Calu3 (cell line): ENCODE data around the gene IFT74. TPM values are rescaled to one million over a fixed set of nuclear protein-coding genes. Genes with fewer than 3 reads are reported as not detected.

Experiments used
- BruUV-seq: library from RNA; stranded (reverse); fragments of 400-500 nt; replicated peaks from 2 replicates; lab custom pipeline; 2021; lab: Mats Ljungman, UMichigan
- CTCF ChIA-PET: fragments of 300-600 bp; sonication (Branson Sonifier 250); formaldehyde crosslinking; loops from one replicate; lab custom pipeline; 2022; ENCODE audit warnings: antibody characterized with exemption; lab: Charles Lee
- DNase-seq: peaks from one replicate; pipeline ENCODE4 v3.0.0; 2022
- H3K27ac Mint-ChIP-seq: one replicate; pipeline ENCODE4 v1.8.0; 2022; ENCODE audit warnings: mixed read lengths; ENCODE audit not compliant: unreplicated experiment
- H3K27me3 Mint-ChIP-seq: one replicate; pipeline ENCODE4 v1.8.0; 2022; ENCODE audit warnings: mixed read lengths; ENCODE audit not compliant: unreplicated experiment
- H3K36me3 Mint-ChIP-seq: one replicate; pipeline ENCODE4 v1.8.0; 2022; ENCODE audit warnings: mild to moderate bottlenecking, moderate library complexity, mixed read lengths; ENCODE audit not compliant: insufficient read depth, unreplicated experiment
- H3K4me1 Mint-ChIP-seq: one replicate; pipeline ENCODE4 v1.8.0; 2022; ENCODE audit warnings: mild to moderate bottlenecking, low read depth, mixed read lengths; ENCODE audit not compliant: unreplicated experiment
- H3K4me3 Mint-ChIP-seq: one replicate; pipeline ENCODE4 v1.8.0; 2022; ENCODE audit warnings: mild to moderate bottlenecking, low read depth, moderate library complexity, mixed read lengths; ENCODE audit not compliant: unreplicated experiment
- H3K9me3 Mint-ChIP-seq: one replicate; pipeline ENCODE4 v1.8.0; 2022; ENCODE audit warnings: low read depth, mixed read lengths; ENCODE audit not compliant: unreplicated experiment
- intact Hi-C: fragments of 100-400 bp; cut with micrococcal nuclease; formaldehyde crosslinking; loops from one replicate; pipeline ENCODE4 v1.10.0; 2022; ENCODE audit not compliant: unreplicated experiment
- total RNA-seq: library from RNA; stranded (reverse); gene quantifications from 2 replicates; pipeline ENCODE4 v1.2.3, GENCODE V29; 2022
- TF ChIP-seq, protein P1 (sequence below): fragments of 200-600 bp; IDR thresholded peaks from one replicate; pipeline ENCODE4 v1.8.0; 2022; ENCODE audit warnings: antibody characterized with exemption; ENCODE audit not compliant: unreplicated experiment

IFT74 gene
- total RNA-seq, 1 experiment from 2014 or later = 7.3 TPM

DNA sequence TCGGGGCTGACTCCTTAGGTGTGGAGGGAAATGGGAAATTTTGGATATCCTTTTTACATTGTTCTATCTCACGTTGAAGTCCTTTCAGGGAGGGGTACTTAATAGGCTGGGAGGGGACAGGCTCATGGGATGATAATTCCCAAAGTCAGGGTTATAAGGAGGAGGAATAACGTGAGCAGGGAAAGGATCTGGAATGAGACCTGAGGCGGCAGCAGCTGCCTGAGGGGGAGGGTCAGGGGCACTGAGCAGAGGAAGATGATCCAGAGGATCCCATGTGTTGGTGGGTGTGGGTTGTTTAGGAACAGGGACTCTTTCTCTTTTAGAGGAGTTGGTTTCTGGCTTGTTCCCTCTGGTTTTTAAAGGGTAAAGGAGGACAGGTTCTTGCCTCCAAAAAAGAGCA, 18.7 kb downstream of the IFT74 start:
- no peaks in the 10 kb centered on the region for H3K4me1 Mint-ChIP-seq
- no TSS peak for BruUV-seq
- intact Hi-C loops = no loop called here
- DNase-seq = no peak
- no peaks in the 10 kb centered on the region for H3K27me3 Mint-ChIP-seq
- no peak overlapping the region for H3K4me3 Mint-ChIP-seq
- no peaks in the 10 kb centered on the region for H3K9me3 Mint-ChIP-seq
- no peaks in the 10 kb centered on the region for H3K36me3 Mint-ChIP-seq
- CTCF ChIA-PET = no interaction called here
- TF ChIP-seq, protein P1, sequence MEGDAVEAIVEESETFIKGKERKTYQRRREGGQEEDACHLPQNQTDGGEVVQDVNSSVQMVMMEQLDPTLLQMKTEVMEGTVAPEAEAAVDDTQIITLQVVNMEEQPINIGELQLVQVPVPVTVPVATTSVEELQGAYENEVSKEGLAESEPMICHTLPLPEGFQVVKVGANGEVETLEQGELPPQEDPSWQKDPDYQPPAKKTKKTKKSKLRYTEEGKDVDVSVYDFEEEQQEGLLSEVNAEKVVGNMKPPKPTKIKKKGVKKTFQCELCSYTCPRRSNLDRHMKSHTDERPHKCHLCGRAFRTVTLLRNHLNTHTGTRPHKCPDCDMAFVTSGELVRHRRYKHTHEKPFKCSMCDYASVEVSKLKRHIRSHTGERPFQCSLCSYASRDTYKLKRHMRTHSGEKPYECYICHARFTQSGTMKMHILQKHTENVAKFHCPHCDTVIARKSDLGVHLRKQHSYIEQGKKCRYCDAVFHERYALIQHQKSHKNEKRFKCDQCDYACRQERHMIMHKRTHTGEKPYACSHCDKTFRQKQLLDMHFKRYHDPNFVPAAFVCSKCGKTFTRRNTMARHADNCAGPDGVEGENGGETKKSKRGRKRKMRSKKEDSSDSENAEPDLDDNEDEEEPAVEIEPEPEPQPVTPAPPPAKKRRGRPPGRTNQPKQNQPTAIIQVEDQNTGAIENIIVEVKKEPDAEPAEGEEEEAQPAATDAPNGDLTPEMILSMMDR = no peak
- no peak overlapping the region for H3K27ac Mint-ChIP-seq

DNA sequence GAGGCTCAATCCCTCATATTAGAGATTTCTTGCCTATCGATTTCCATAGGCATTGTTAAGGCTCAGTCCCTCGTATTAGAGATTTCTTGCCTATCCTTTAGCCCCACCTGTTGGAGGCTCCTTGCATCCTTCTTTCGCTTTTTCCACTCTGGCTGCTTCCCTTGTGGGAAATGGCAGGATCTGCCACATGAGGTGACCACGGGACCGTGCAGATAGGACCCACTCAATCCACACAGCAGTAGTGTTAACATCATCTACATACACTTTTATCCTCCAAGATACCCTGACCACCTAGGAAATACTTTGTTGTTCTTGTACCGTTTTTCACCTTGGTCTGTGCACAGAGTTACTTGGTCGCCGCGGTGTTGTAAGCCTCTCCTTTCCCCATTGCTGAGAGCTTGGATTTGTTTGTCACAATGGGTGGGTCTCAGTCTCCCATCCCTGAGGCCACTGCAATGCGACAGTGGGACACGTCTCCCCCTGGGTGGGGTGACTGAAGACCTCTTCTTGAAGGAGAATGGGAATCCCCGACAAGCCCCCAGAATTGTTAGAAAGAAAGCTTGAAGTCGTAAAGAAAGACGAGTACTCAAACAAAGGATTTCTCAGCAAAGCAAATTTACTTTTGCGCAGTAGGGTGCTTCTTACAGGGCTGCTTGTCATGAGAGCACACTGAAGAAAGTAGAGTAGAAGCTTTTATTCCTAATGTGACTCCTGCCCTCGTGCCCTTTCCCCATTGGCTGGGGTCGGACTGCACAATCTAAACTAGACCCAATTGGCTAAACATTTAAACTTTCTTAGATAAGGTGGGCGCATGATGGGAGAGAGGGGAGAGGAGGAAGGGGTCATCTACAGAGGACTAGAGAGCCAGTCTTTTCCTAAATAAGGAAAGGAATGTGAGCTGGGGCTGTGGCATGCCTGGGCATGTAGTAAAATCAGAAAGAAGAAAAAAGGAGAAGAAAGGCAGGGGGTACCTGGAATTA, 19.8 kb downstream of the IFT74 start:
- TF ChIP-seq, protein P1 = peak; percentile 26
- peak; percentile 24 for DNase-seq
- intact Hi-C loops = no loop called here
- Mint-ChIP-seq H3K9me3 (no peaks in the 10 kb centered on the region), H3K4me1 (no peaks in the 10 kb centered on the region), H3K27me3 (no peaks in the 10 kb centered on the region), H3K4me3 (no peak overlapping the region), H3K36me3 (no peaks in the 10 kb centered on the region), H3K27ac (no peak overlapping the region)
- no TSS peak for BruUV-seq
- CTCF ChIA-PET = no interaction called here

DNA sequence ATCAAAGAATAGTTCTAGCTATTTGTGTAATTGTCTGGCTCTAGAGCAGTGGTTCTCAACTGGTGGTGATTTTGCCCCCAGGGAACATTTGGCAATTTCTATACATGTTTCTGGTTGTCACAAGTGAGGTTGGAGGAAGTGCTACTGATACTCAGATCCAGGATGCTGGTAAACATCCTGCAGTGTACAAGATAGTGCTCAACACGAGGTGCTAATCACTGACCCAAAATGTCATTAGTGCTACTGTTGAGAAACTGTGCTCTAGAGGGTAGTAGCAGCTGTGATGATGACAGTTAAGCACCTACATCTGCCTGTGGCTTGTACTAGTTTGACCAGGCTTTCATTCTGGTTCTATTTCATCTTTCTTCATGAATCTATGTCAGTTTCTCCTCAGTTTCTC, 27.1 kb downstream of the IFT74 start:
- no TSS peak for BruUV-seq
- CTCF ChIA-PET = interaction anchor here (1.1 kb wide), 1 partner anchor 10 kb away, joined by 3 read pairs; no protein-coding TSS in a partner anchor
- Mint-ChIP-seq H3K4me3 (no peak overlapping the region), H3K27ac (no peak overlapping the region), H3K4me1 (no peaks in the 10 kb centered on the region), H3K36me3 (no peaks in the 10 kb centered on the region), H3K27me3 (no peaks in the 10 kb centered on the region), H3K9me3 (no peaks in the 10 kb centered on the region)
- intact Hi-C loops = no loop called here
- DNase-seq = no peak
- TF ChIP-seq, protein P1 = no peak

GRCh38 chr9:26995810-26996209, 39.6 kb downstream of the IFT74 start:
- H3K27ac Mint-ChIP-seq = no peak overlapping the region
- H3K4me1 Mint-ChIP-seq = no peaks in the 10 kb centered on the region
- no peaks in the 10 kb centered on the region for H3K9me3 Mint-ChIP-seq
- BruUV-seq = no TSS peak
- H3K27me3 Mint-ChIP-seq = no peaks in the 10 kb centered on the region
- DNase-seq = no peak
- intact Hi-C loops = no loop called here
- no peak overlapping the region for H3K4me3 Mint-ChIP-seq
- no peaks in the 10 kb centered on the region for H3K36me3 Mint-ChIP-seq
- CTCF ChIA-PET = no interaction called here
- TF ChIP-seq, protein P1 = no peak
